Jurkat, Clone E6-1 (cell line): ENCODE results near the gene KREMEN1.
A peak's percentile ranks its signal among the peaks of the same experiment; 100 is the strongest.
"Not testable (repeated sequence)": the region's sequence is repeated elsewhere in the genome, so short reads cannot be mapped to it uniquely, and the experiment has no call there.

Experiments
- DNase-seq: peaks from one replicate; pipeline ENCODE4 v3.0.0-alpha.2; 2011; ENCODE audit warnings: low read depth, low spot score
- H3K4me3 ChIP-seq: 2 replicates; pipeline ENCODE4 v1.5.1; 2011; ENCODE audit warnings: mild to moderate bottlenecking, low read length, control low read depth, moderate library complexity

KREMEN1 gene

DNA sequence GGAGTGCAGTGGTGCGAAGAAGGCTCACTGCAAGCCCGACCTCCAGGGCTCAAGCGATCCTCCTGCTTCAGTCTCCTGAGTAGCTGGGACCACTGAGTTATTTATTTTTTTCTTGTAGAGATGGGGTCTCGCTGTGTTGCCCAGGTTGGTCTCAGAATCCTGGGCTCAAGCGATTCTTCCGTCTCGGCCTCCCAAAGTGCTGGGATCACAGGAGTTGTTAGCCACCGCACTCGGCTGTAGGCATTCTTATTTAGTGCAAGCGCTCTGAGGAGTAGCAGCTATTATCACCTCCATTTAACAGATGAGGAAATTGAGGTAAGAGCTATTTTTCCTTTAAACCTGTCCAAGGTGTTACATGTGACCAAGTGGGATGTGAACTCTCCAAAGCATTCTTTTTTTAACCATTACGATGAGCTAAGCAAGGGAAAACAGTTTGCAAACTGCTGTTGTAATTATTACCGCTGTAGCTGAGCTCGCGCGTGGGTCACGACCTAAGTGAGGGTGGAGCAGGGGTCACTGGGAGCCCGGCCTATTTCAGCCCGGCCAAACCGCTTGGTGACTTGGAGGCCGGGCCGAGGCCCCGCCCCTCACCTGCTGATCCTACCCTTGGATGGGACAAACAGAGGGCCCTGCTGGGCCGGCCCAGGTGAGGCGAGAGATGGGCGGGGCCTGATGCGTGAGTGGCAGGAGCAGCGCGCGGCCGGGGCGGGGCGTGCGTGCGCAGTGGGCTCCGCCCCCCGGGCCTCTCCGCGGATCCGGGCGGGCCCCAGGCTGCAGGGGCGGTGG, 449 bp upstream of the KREMEN1 start:
- peak; percentile 53 for DNase-seq
- H3K4me3 ChIP-seq: peak overlapping the region; percentile 28

DNA sequence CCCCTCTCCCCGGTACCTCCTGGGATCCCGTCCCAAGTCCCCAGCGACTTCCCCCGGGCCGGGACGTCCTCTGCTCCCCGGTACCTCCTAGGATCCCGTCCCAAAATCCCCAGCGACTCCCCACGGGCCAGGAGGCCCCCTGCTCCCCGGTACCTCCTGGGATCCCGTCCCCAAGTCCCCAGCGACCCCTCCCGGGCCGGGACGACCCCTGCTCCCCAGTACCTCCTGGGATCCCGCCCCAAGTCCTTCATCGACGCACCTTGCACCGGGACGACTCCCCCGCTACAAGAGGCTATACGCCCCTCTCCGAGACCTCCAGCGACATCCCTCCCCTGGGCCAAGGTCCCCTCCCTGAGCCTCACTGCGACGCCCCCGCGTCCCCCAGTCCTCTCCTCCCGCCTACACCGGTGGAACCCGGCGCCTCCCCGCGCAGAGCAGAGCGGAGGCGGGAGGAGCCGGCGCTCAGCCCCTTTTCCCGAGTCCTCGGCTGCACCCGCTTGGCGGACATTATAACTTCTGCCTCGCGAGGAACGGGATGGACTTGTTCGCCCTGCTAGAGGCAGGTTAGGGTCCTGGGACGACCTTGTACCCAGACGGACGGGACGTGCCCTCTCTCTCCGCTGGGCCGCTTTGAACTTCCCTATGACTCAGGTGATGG, 912 bp downstream of the KREMEN1 start:
- H3K4me3 ChIP-seq: peak overlapping the region; percentile 66
- DNase-seq: no peak

DNA sequence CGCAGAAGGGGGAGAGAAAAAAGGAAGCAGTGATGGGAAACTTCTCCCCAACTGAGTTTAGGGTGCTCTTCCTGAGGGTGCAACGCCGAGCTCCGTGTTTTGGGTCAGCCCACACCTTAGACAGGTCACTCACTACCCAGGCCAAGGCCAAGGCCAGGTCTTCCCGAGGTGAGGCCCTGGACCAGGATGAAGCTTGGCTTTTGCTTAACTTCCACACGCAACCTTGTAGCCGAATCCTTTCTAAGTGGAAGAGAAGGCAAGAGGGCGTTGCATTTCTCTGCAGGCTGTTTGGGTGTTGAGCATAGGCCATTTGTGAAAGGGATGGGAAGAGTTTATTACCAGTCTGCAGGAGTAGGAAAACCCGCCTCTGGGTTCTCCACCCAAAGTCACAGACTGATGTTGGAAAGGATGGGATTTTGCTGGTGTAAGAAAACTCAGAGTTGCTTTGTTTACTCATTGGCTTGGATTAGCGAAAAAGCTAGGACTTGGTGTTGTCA, 1.5 kb downstream of the KREMEN1 start:
- H3K4me3 ChIP-seq: no peak overlapping the region
- DNase-seq: no peak

- peak overlapping the region; percentile 34 for H3K4me3 ChIP-seq
- DNase-seq: peak; percentile 83
Measured at GRCh38 chr22:29078036-29078868, 5.4 kb downstream of the KREMEN1 start.

DNA sequence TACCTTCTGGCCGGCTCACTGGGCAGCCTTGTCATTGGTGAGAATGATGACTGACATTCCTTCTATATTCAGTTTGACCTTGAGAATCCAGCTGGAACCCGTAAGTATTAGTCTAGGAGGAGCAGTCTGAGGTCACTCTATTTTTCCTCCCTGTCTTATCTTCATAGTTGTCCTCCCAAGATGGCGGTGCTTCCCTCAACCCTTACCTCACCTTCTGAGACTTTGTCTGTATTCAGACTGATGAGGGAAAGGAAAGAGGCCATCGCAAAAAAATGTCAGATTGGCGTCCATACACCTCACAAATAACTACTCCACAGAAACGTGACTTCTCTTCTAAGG, 6.0 kb downstream of the KREMEN1 start:
- DNase-seq: no peak
- H3K4me3 ChIP-seq: peak overlapping the region; percentile 34

DNA sequence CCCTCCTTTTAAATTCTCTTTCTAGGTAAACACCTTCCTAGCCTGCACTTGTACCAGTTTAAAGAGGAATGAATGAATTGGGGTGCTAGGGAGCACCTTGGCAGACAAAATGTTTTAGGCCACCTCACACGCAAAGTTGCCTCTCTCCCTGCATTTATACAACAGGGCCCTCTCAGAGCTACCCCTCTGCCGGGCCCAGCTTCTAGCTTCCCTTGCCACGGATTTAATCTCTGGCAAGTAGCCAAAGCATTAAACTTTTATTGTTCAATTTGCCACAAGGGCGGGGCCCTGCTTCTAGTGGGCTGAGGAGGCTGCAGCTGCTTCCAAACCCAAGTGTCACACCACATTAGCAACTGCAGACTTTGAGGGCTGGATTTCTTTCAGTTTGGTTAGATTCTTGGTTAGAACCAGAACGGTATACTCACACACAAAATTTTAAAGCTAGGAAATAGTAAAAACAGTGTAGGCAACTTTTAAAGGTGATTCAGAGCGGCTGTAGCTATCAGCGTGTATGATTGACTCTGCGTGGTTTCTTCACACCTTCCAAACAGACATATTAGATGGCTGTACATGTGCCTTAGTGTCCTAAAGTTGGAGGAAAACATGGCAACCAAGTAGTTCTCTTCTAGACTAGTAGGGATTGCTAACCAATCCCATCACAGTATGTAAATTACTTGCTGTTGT, 6.5 kb downstream of the KREMEN1 start:
- H3K4me3 ChIP-seq: peak overlapping the region; percentile 34
- peak; percentile 96 for DNase-seq

DNA sequence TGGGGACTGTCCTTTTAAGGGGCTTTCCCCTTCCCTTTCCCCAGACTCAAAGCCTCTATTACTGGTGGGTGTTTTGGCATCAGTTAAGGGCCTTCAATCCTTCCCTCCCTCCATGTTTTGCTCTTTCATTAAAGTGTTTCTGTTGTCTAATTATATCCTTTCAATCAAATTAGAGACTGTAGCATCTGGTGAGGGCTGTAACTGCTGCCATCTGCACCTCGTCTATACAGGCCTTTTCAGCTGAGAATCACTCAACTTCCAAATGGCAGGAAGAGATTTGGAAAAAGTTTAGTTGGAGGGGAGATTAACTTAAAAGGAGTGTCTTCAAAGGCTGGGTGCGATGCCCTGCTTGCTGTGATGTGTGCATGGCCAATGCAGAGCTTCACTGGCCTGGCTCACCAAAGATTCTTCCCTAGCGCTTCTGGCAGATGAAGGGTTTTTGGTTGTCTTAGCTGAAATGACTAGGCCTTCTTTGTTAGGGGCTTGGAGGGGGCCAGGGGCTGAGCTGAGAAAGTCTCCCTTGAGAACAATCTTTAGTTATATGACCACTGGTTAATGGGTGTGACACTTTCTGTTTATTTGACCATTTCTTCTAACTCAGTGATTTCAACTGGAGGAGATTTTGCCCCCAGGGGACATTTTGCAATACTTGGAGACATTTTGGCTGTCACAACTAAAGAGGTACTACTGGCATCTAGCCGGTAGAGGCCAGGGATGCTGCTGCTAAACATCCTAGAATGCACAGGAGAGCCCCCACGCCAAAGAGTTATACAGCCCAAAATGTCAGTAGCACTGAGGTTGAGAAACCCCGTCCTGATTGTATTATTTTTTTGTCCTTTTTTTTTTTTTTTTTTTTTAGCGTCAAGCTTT, 7.5 kb downstream of the KREMEN1 start:
- DNase-seq: no peak
- no peak overlapping the region for H3K4me3 ChIP-seq

DNA sequence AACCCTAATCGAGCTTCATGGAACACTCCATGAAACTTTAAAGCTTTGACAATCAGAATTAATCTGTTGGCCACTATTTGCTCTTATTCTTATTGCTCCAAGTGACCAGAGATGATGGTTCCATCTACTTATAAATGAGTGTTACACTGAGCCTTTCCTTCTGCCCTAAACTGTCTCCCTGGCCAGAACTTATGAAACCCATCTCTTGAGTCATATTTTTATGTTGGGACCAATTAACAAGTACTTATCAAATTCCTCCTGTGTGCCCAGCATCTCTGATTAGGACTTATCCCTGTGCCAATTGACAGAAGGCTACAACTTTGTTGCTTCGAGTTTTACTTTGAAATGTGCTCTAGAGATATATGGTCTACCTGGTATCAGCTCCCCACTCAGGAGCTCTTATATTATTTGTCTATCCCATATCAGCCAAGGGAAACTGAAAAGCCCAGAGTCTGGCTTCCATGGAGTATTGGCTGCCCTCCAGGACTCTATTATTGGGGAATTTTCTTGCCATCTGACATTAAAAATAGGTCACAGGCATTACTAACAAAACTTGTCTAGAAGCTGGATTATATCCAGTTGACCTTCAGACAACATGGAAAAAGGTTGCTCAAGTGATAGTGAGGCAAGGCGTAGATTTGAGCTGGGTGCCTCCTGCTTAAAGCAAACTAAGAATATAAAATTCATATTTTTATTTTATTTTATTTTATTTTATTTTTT, 8.8 kb downstream of the KREMEN1 start:
- no peak for DNase-seq
- no peak overlapping the region for H3K4me3 ChIP-seq

GRCh38 chr22:29082826-29083545, 10.2 kb downstream of the KREMEN1 start:
- no peak overlapping the region for H3K4me3 ChIP-seq
- DNase-seq: no peak

DNA sequence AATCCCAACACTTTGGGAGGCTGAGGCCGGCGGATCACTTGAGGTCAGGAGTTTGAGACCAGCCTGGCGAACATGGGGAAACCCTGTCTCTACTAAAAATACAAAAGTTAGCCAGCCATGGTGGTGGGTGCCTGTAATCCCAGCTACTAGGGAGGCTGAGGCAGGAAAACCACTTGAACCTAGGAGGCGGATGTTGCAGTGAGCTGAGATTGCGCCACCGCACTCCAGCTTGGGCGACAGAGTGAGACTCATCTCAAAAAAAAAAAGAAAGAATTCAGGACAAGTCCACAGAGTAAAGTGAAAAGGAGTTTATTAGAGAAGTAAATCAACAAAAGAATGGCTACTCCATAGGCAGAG, 10.7 kb downstream of the KREMEN1 start:
- not testable (repeated sequence) for DNase-seq

DNA sequence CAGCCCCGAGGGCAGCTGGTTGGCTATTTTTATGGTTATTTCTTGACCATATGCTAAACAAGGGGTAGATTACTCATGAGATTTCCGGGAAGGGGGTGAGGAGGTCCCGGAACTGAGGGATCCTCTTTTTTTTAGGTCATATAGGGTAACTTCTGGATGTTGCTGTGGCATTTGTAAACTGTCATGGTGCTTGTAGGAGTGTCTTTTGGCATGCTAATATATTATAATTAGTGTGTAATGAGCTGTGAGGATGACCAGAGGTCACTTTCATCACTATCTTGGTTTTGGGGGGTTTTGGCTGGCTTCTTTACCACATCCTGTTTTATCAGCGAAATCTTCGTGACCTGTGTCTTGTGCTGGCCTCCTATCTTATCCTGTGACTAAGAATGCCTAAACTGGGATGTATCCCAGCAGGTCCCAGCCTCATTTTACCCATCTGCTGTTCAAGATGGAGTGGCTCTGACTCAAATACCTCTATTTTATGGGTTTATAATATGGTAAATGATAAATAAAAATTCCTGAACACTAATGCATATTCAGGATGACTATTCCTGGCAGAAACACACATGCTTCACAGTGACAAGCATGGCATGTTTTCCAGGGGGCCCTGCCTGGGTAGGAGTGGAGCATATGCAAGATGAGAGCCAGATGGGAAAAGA, 11.2 kb downstream of the KREMEN1 start:
- H3K4me3 ChIP-seq: no peak overlapping the region
- no peak for DNase-seq

More for the DNA sequence above, 10.7 kb downstream of the KREMEN1 start:
- not testable (repeated sequence) for H3K4me3 ChIP-seq

- H3K4me3 ChIP-seq: no peak overlapping the region
- DNase-seq: no peak
Measured at GRCh38 chr22:29087012-29087411, 14.2 kb downstream of the KREMEN1 start.

DNA sequence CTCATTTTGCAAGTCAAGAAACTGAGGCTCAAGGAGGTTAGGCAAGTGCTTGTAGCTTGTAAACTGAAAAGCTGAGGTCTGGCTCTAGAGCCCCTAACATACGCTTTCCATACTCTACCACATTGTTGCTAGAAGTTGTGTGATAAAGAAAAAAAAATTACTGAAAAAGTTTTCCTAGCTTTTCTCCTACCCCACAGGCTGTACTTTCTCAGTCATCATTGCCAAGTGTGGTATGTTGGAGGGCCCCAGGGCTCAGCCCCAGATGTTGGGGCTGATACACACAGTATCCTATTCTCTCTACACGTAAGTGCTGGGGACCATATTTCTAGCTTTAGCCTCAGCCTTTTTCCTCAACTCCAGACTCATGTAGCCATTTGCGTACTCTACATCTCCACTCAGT, 16.0 kb downstream of the KREMEN1 start:
- DNase-seq: no peak
- no peak overlapping the region for H3K4me3 ChIP-seq

- no peak for DNase-seq
- no peak overlapping the region for H3K4me3 ChIP-seq
Measured at GRCh38 chr22:29089507-29089906, 16.7 kb downstream of the KREMEN1 start.

DNA sequence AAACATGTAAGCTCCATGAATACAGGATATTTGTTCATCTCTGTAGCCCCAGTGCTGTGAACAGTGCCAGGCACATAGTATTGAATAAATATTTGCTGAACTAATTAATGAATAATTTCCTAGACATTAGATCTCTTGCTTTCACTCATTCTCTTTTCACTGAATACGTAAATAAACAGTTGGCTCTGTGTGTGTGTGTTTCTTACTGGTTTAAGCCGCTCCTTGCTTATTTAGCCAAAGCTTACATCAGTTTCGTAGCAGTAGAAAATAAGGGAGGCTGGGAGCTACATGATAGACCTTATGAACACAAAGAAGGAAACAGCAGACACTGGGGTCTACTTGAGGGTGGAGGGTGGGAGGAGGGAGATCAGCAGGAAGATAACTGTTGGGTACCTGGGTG, 17.2 kb downstream of the KREMEN1 start:
- H3K4me3 ChIP-seq: no peak overlapping the region
- no peak for DNase-seq

- no peak for DNase-seq
- H3K4me3 ChIP-seq: no peak overlapping the region
Measured at GRCh38 chr22:29092243-29092642, 19.4 kb downstream of the KREMEN1 start.

- H3K4me3 ChIP-seq: no peak overlapping the region
- DNase-seq: no peak
Measured at GRCh38 chr22:29093030-29093429, 20.2 kb downstream of the KREMEN1 start.
